NT2/D1 (cell line): Measurements from ENCODE around the gene ZSWIM6.

Experiments
- DNase-seq: peaks from one replicate; pipeline ENCODE4 v3.0.0-alpha.2; 2011; ENCODE audit warnings: low read depth, low spot score
- H3K27me3 ChIP-seq: 2 replicates; pipeline ENCODE4 v1.6.0; 2011; ENCODE audit warnings: mild to moderate bottlenecking; ENCODE audit not compliant: insufficient read length, insufficient read depth
- H3K36me3 ChIP-seq: 2 replicates; pipeline ENCODE4 v1.6.1; 2011; ENCODE audit warnings: mild to moderate bottlenecking, low read length, mixed read lengths; ENCODE audit not compliant: insufficient read depth, insufficient read length
- H3K4me1 ChIP-seq: 2 replicates; pipeline ENCODE4 v1.5.1; 2011; ENCODE audit not compliant: insufficient read depth, insufficient read length
- H3K4me3 ChIP-seq: 2 replicates; pipeline ENCODE4 v1.5.1; 2011; ENCODE audit warnings: low read depth; ENCODE audit not compliant: insufficient read length
- H3K9ac ChIP-seq: 2 replicates; pipeline ENCODE4 v1.6.0; 2011; ENCODE audit warnings: low read depth; ENCODE audit not compliant: insufficient read length
- H3K9me3 ChIP-seq: 2 replicates; pipeline ENCODE4 v1.5.1; 2011; ENCODE audit warnings: mild to moderate bottlenecking, low read length; ENCODE audit not compliant: insufficient read depth
- SUZ12 ChIP-seq: IDR thresholded peaks from 2 replicates; pipeline ENCODE4 v1.6.1; 2011; ENCODE audit not compliant: insufficient read length, insufficient read depth; ENCODE audit errors: extremely low read depth
- YY1 ChIP-seq: IDR thresholded peaks from 2 replicates; pipeline ENCODE4 v1.6.1; 2011; ENCODE audit not compliant: insufficient read length, insufficient read depth
- ZNF274 ChIP-seq: IDR thresholded peaks from 2 replicates; pipeline ENCODE4 v1.6.1; 2011; ENCODE audit warnings: mild to moderate bottlenecking, low read depth, low read length

Gene ZSWIM6

DNA sequence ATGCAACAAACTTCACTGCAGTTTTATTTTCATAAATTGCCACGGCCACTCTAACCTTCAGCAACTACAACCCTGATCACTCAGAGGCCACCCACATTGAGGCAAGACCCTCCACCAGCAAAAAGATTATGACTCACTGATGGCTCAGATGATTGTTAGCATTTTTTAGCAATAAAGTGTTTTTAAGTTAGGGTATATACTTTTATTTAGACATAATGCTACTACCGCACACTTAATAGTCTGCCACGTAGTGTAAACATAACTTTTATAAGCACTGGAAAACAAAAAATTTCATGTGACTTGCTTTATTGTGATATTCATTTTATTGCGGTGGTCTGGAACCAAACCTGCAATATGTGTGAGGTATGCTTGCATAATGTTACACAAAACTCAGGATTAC lies 257.9 kb downstream of the ZSWIM6 start:
- H3K9me3 ChIP-seq: no peaks in the 10 kb centered on the region
- H3K36me3 ChIP-seq: no peaks in the 10 kb centered on the region
- no peaks in the 10 kb centered on the region for H3K4me1 ChIP-seq
- H3K4me3 ChIP-seq: no peak overlapping the region
- TF ChIP-seq YY1: no peak
- TF ChIP-seq SUZ12: no peak
- no peak for TF ChIP-seq ZNF274
- no peak overlapping the region for H3K9ac ChIP-seq
- no peaks in the 10 kb centered on the region for H3K27me3 ChIP-seq
- no peak for DNase-seq

DNA sequence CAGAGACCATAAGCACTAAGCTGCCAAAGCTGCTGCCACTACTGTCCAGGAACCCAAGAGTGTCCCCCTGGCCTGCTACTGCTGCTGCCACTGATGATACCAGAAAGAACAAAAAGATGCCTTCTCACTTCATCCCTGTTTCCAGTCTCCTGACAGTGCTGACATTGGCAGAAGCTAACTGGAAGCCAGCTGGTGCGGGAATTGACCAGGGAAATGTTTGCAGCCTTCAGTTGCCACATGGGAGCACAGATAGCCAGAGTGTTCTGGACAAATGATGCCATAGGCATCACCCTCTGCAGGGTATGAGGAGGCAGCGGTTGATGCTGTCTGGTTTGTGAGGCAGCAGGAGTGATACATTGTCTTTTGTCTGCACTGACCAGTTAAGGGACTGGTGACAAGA lies 258.4 kb downstream of the ZSWIM6 start:
- H3K36me3 ChIP-seq: no peaks in the 10 kb centered on the region
- no peak overlapping the region for H3K9ac ChIP-seq
- no peak for DNase-seq
- no peaks in the 10 kb centered on the region for H3K27me3 ChIP-seq
- no peaks in the 10 kb centered on the region for H3K9me3 ChIP-seq
- TF ChIP-seq YY1 (no peak), SUZ12 (no peak), ZNF274 (no peak)
- no peaks in the 10 kb centered on the region for H3K4me1 ChIP-seq
- H3K4me3 ChIP-seq: no peak overlapping the region

DNA sequence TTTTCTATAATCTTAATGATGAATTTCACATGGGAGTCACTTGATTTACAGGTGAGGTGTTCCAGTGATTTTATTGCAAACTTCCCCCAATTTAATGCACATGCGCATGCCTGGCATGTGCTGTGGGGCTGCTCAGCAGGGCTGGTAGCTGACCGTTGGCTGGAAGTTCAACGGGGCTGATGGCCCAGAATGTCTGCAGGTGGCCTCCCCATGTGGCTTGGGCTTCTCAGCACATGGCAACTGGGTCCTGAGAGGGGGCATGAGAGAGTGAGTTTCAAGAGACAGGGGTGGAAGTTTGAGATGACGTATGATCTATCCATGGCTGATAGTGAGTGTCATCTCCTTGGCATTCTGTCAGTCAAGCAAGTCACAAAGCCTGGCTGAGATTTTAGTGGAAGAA lies 259.8 kb downstream of the ZSWIM6 start:
- H3K36me3 ChIP-seq: no peaks in the 10 kb centered on the region
- no peaks in the 10 kb centered on the region for H3K27me3 ChIP-seq
- 0 out of 2 replicates have a peak, but pooled peaks cover 2% of the 10 kb centered on the region for H3K9me3 ChIP-seq
- no peak overlapping the region for H3K9ac ChIP-seq
- TF ChIP-seq SUZ12 (no peak), ZNF274 (no peak), YY1 (no peak)
- no peaks in the 10 kb centered on the region for H3K4me1 ChIP-seq
- H3K4me3 ChIP-seq: no peak overlapping the region
- no peak for DNase-seq

DNA sequence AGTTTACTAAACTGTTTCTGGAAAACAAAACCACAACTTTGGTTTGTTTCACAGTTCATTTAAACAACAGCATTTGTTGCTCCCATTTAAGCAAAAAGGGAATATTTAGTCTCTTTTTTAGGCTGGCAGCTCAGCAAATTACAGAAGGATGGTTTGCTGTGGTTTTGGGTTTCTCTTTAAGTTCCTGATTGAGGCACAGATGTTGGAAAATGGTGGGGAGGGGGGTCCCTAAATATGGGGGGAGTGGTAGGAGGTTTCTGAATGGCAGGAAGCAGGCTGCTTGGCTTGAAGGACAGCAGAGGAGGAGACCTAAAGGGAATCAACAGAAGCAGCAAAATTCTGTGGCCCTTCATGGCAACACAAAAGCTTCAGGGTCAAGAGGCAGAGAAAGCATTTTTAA lies 263.4 kb downstream of the ZSWIM6 start:
- no peak overlapping the region for H3K4me3 ChIP-seq
- H3K9ac ChIP-seq: no peak overlapping the region
- H3K36me3 ChIP-seq: no peaks in the 10 kb centered on the region
- no peaks in the 10 kb centered on the region for H3K4me1 ChIP-seq
- H3K27me3 ChIP-seq: no peaks in the 10 kb centered on the region
- H3K9me3 ChIP-seq: 0 out of 2 replicates have a peak, but pooled peaks cover 4% of the 10 kb centered on the region
- TF ChIP-seq YY1 (no peak), ZNF274 (no peak), SUZ12 (no peak)
- DNase-seq: no peak
